RWPE1 (cell line): ENCODE results near the gene GRIN2A.

Experiments used
- CTCF ChIA-PET: fragments of 350-600 bp; sonication (Branson Sonifier 250); formaldehyde crosslinking; extraction: SDS; loops from one replicate; lab custom pipeline; 2021; lab: Yijun Ruan, JAX
- POLR2A ChIA-PET: fragments of 400-600 bp; formaldehyde crosslinking; extraction: SDS; loops from one replicate; lab custom pipeline; 2020; ENCODE audit warnings: antibody characterized with exemption; ENCODE audit not compliant: low non-redundant PET; lab: Yijun Ruan, JAX
- DNase-seq: peaks from one replicate; pipeline ENCODE4 v3.0.0; 2012; ENCODE audit warnings: low spot score
- H3K27ac ChIP-seq: fragments of 450-650 bp; 2 replicates; pipeline ENCODE4 v1.5.1; 2017
- CTCF ChIP-seq: fragments of 450-650 bp; conservative IDR thresholded peaks from 2 replicates; pipeline ENCODE4 v1.5.1; 2017; ENCODE audit warnings: low read depth, mild to moderate bottlenecking

Gene GRIN2A

DNA sequence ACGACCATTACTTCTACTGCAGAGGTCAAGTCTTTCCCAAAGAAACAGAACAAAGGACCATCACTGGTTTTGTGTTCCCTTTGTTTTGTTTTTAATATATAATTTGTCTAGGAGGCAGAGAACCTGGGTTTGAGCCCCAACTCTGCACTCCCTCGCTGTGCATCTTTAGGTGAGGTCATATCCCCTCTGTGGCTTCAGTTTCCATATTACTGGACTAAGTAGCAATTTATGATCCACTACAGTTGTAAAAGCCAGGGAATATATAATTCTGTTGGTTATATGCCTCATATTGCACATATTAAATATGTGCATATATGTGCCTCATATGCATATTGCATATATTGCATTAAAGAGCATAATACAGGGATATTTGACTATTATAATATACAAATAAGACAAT, 392.0 kb downstream of the GRIN2A start:
- no peak for TF ChIP-seq CTCF
- DNase-seq, result no peak
- CTCF ChIA-PET, result no interaction called here
- H3K27ac ChIP-seq, result no peak overlapping the region
- POLR2A ChIA-PET, result no interaction called here

DNA sequence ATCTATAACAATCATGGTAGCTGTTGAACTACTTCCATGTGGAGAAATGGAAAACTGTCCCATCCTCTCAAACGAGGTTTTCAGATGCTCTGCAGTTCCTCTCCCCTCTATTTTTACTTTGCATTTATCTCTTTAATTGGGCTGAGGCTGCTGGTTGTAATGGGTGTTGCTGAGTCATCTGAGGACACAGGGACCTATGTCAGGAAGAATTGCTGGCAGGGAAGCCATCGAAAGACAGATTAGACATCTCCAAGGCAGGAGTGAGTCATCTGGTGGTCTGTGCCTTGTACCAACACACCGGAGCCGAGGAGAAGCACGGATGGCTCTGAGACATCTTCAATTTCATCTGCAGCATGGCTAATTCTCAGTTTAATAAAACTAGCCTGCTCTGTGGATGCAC, 394.5 kb downstream of the GRIN2A start:
- no peak for TF ChIP-seq CTCF
- ChIA-PET CTCF (no interaction called here), POLR2A (no interaction called here)
- H3K27ac ChIP-seq, result no peak overlapping the region
- no peak for DNase-seq

- ChIA-PET CTCF (interaction anchor here (0.6 kb wide), 1 partner anchor 733 kb away, joined by 3 read pairs; no protein-coding TSS in a partner anchor), POLR2A (no interaction called here)
- TF ChIP-seq CTCF, result no peak
- no peak for DNase-seq
- H3K27ac ChIP-seq, result no peak overlapping the region
Observed at GRCh38 chr16:9780831-9781230, 401.4 kb downstream of the GRIN2A start.

- no peak for TF ChIP-seq CTCF
- ChIA-PET POLR2A (no interaction called here), CTCF (no interaction called here)
- DNase-seq, result no peak
- no peak overlapping the region for H3K27ac ChIP-seq
Observed at GRCh38 chr16:9778849-9779248, 403.4 kb downstream of the GRIN2A start.

GRCh38 chr16:9775998-9776397, 406.2 kb downstream of the GRIN2A start:
- DNase-seq, result no peak
- H3K27ac ChIP-seq, result no peak overlapping the region
- no peak for TF ChIP-seq CTCF
- ChIA-PET POLR2A (no interaction called here), CTCF (no interaction called here)

DNA sequence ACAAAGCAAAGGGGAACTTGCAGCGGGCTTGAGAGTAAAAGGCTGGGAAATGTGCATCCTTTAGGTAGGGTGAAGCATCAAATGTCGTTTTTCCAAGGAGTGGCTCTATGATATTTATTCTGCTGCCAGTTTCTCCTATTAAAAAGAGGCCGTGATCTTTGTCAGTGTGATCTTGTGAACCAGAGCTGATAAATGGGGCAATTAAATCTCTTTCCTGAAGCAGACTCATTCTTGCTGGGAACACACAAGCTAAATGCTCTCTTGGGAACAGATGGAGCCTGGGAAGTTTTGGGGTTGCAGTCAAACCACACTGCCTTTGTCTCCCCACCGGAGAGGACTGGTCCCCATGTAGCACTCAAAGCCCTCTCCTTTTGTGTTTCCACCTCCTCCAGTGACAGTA, 408.9 kb downstream of the GRIN2A start:
- ChIA-PET POLR2A (no interaction called here), CTCF (no interaction called here)
- no peak overlapping the region for H3K27ac ChIP-seq
- DNase-seq, result no peak
- TF ChIP-seq CTCF, result no peak
